NCI-H187 (cell line): ENCODE measurements around the gene STEAP1.
"Not testable (repeated sequence)": the region's sequence is repeated elsewhere in the genome, so short reads cannot be mapped to it uniquely, and the experiment has no call there.

ENCODE experiments used
- DNase-seq, 2 experiments: peaks; one replicate each; lab custom pipeline; 2025; lab: John Stamatoyannopoulos, UW

Gene STEAP1

GRCh38 chr7:90173127-90173844, 19.0 kb downstream of the STEAP1 start:
- no peak for DNase-seq

- no peak for DNase-seq
Measured at GRCh38 chr7:90175667-90176066, 21.4 kb downstream of the STEAP1 start.

- no peak for DNase-seq
Measured at GRCh38 chr7:90176195-90176594, 21.9 kb downstream of the STEAP1 start.

GRCh38 chr7:90178166-90178565, 23.9 kb downstream of the STEAP1 start:
- no peak for DNase-seq

GRCh38 chr7:90178679-90179278, 24.5 kb downstream of the STEAP1 start:
- DNase-seq = no peak

GRCh38 chr7:90180011-90180585, 25.8 kb downstream of the STEAP1 start:
- no peak for DNase-seq

GRCh38 chr7:90180649-90181048, 26.4 kb downstream of the STEAP1 start:
- no peak for DNase-seq

GRCh38 chr7:90181485-90181884, 27.2 kb downstream of the STEAP1 start:
- DNase-seq = no peak

GRCh38 chr7:90186290-90186689, 32.0 kb downstream of the STEAP1 start:
- not testable (repeated sequence) for DNase-seq

- DNase-seq = no peak
Measured at GRCh38 chr7:90187507-90188050, 33.3 kb downstream of the STEAP1 start.

- no peak for DNase-seq
Measured at GRCh38 chr7:90188281-90188680, 34.0 kb downstream of the STEAP1 start.

- DNase-seq = no peak
Measured at GRCh38 chr7:90190995-90191394, 36.7 kb downstream of the STEAP1 start.

- DNase-seq = no peak
Measured at GRCh38 chr7:90191648-90192047, 37.4 kb downstream of the STEAP1 start.

GRCh38 chr7:90192876-90193750, 38.8 kb downstream of the STEAP1 start:
- no peak for DNase-seq

- no peak for DNase-seq
Measured at GRCh38 chr7:90194911-90195809, 40.9 kb downstream of the STEAP1 start.

- DNase-seq = no peak
Measured at GRCh38 chr7:90201500-90202195, 47.4 kb downstream of the STEAP1 start.

GRCh38 chr7:90207956-90208355, 53.7 kb downstream of the STEAP1 start:
- DNase-seq = no peak

- no peak for DNase-seq
Measured at GRCh38 chr7:90209776-90210175, 55.5 kb downstream of the STEAP1 start.

GRCh38 chr7:90210475-90210874, 56.2 kb downstream of the STEAP1 start:
- no peak for DNase-seq

GRCh38 chr7:90210981-90211380, 56.7 kb downstream of the STEAP1 start:
- no peak for DNase-seq
